Vagina (tissue), 2 donors: ENCODE results near the gene MAP2K7.

Experiments used
- POLR2A ChIP-seq, 2 donors: fragments of 450-650 bp; IDR thresholded peaks; one replicate each; pipeline ENCODE4 v1.6.1; 2017; ENCODE audit warnings: antibody characterized with exemption in 2 of 2, mild to moderate bottlenecking in 2 of 2, moderate library complexity in 2 of 2
- TF ChIP-seq, protein P1 (sequence below), 3 experiments: fragments of 450-650 bp in 2 of 3; fragments of 200-600 bp in 1 of 3; sonication (generic) in 1 of 3; IDR thresholded peaks; one replicate each; pipeline ENCODE4 v1.5.1; 2017 to 2019; ENCODE audit warnings: antibody characterized with exemption in 3 of 3, mild to moderate bottlenecking in 2 of 3, moderate library complexity in 2 of 3

DNA sequence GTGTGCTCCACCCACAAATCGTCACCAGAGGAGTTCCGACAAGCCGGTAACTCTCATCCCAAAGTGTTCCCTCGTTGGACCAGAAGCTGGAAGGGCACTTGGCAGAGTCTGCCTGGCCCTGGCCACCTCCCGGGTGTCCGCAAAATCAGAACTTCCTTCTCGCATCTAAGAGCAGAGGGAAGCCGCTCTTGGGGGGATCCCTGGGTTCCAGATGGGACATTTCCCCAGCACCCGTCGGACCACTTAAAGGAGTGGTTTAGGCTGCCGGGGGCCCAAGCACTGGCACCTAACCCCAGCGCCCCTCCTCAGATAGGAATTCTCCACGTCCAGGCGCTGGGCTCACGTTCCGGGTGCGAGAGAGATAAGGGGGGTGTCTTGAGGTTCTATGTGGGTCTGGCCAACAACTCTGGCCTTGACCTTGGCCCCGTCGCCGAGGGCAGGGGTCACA, 857 bp upstream of the MAP2K7 start:
- TF ChIP-seq, protein P1, sequence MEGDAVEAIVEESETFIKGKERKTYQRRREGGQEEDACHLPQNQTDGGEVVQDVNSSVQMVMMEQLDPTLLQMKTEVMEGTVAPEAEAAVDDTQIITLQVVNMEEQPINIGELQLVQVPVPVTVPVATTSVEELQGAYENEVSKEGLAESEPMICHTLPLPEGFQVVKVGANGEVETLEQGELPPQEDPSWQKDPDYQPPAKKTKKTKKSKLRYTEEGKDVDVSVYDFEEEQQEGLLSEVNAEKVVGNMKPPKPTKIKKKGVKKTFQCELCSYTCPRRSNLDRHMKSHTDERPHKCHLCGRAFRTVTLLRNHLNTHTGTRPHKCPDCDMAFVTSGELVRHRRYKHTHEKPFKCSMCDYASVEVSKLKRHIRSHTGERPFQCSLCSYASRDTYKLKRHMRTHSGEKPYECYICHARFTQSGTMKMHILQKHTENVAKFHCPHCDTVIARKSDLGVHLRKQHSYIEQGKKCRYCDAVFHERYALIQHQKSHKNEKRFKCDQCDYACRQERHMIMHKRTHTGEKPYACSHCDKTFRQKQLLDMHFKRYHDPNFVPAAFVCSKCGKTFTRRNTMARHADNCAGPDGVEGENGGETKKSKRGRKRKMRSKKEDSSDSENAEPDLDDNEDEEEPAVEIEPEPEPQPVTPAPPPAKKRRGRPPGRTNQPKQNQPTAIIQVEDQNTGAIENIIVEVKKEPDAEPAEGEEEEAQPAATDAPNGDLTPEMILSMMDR (IDR thresholded peaks at IDR 0.05): no peak
- no peak for TF ChIP-seq POLR2A (IDR thresholded peaks at IDR 0.05)
